Common myeloid progenitor, CD34-positive (primary cell): Measurements from ENCODE around the gene NFE2L1.

Source experiments
- CTCF ChIA-PET: fragments of 350-600 bp; sonication (Branson Sonifier 250); formaldehyde crosslinking; loops from one replicate; lab custom pipeline; 2021; ENCODE audit warnings: antibody characterized with exemption; lab: Charles Lee
- POLR2A ChIA-PET: fragments of 350-600 bp; sonication (Branson Sonifier 250); formaldehyde crosslinking; loops from one replicate; lab custom pipeline; 2021; ENCODE audit warnings: antibody characterized with exemption; lab: Charles Lee
- DNase-seq, 3 donors: peaks; one replicate each; pipeline versions ENCODE4 v3.0.0 to v3.0.0-alpha.2; 2013
- H3K27ac ChIP-seq, 2 experiments: 1 replicate in 1 of 2; 2 replicates in 1 of 2; pipeline ENCODE4 v1.7.0; 2013; ENCODE audit warnings: inconsistent platforms in 2 of 2, low read length in 2 of 2, mild to moderate bottlenecking in 2 of 2, low read depth in 1 of 2, moderate library complexity in 1 of 2; ENCODE audit not compliant: severe bottlenecking in 2 of 2, insufficient read depth in 1 of 2, poor library complexity in 1 of 2
- H3K27me3 ChIP-seq, 5 experiments: replicated peaks in 2 of 5; 1 replicate in 3 of 5; 2 replicates in 2 of 5; pipeline versions ENCODE4 v1.6.1 to v1.7.0; 2013; ENCODE audit warnings: low read length in 4 of 5, mild to moderate bottlenecking in 2 of 5, moderate library complexity in 2 of 5, inconsistent platforms in 1 of 5; ENCODE audit not compliant: insufficient read depth in 5 of 5, control insufficient read depth in 4 of 5
- H3K36me3 ChIP-seq, 4 experiments: 1 replicate in 2 of 4; 2 replicates in 2 of 4; pipeline versions ENCODE4 v1.6.1 to v1.7.0; 2013; ENCODE audit warnings: low read length in 3 of 4, control low read depth in 1 of 4, mild to moderate bottlenecking in 1 of 4; ENCODE audit not compliant: control insufficient read depth in 4 of 4, insufficient read depth in 4 of 4
- H3K4me1 ChIP-seq, 4 experiments: 1 replicate in 3 of 4; 2 replicates in 1 of 4; pipeline versions ENCODE4 v1.6.1 to v1.7.1; 2013; ENCODE audit warnings: low read length in 3 of 4, mild to moderate bottlenecking in 3 of 4, control low read depth in 1 of 4, inconsistent platforms in 1 of 4, moderate library complexity in 1 of 4; ENCODE audit not compliant: control insufficient read depth in 4 of 4, insufficient read depth in 4 of 4; ENCODE audit errors: control extremely low read depth in 1 of 4
- H3K4me3 ChIP-seq, 7 experiments: 1 replicate in 4 of 7; 2 replicates in 3 of 7; pipeline versions ENCODE4 v1.5.1 to v1.7.0; 2013; ENCODE audit warnings: mild to moderate bottlenecking in 7 of 7, low read length in 6 of 7, moderate library complexity in 6 of 7, inconsistent platforms in 2 of 7, low read depth in 2 of 7, control low read depth in 1 of 7; ENCODE audit not compliant: insufficient read depth in 4 of 7, control insufficient read depth in 1 of 7; ENCODE audit errors: extremely low read depth in 1 of 7
- H3K9me3 ChIP-seq, 5 experiments: 1 replicate in 4 of 5; 2 replicates in 1 of 5; pipeline versions ENCODE4 v1.6.1 to v1.7.1; 2013; ENCODE audit warnings: low read length in 4 of 5, mild to moderate bottlenecking in 2 of 5, inconsistent platforms in 1 of 5, low read depth in 1 of 5, moderate library complexity in 1 of 5; ENCODE audit not compliant: control insufficient read depth in 4 of 5, insufficient read depth in 2 of 5; ENCODE audit errors: control extremely low read depth in 1 of 5
- WGBS: methylation state at CpG from one replicate; pipeline ENCODE4 v1.1.5; 2013; ENCODE audit not compliant: insufficient coverage; 5-methylcytosine and 5-hydroxymethylcytosine counted together

NFE2L1 gene

GRCh38 chr17:48052956-48053757, 5.0 kb downstream of the NFE2L1 start:
- DNase-seq: no peak
- Histone ChIP-seq H3K36me3 (peaks cover 18 to 78% (median 56%) of the 10 kb centered on the region in 4 experiments), H3K4me3 (no peak overlapping the region), H3K9me3 (no peaks in the 10 kb centered on the region), H3K27me3 (no peaks in the 10 kb centered on the region), H3K4me1 (peaks cover 0 to 46% (median 39%) of the 10 kb centered on the region in 4 experiments), H3K27ac (peak overlapping the region; percentile 18 to 84)
- CTCF ChIA-PET: interaction anchor here (0.8 to 2.0 kb wide), 9 partner anchors 11 to 565 kb away, joined by 3 to 9 read pairs (median 4); no protein-coding TSS in a partner anchor
- 100% methylated on average over 1 of the region's 5 CpGs for WGBS
- POLR2A ChIA-PET: no interaction called here

GRCh38 chr17:48053758-48054237, 5.6 kb downstream of the NFE2L1 start:
- CTCF ChIA-PET: interaction anchor here (0.8 to 2.0 kb wide), 5 partner anchors 17 to 75 kb away, joined by 3 to 6 read pairs (median 4); no protein-coding TSS in a partner anchor

GRCh38 chr17:48054238-48055185, 6.4 kb downstream of the NFE2L1 start:
- POLR2A ChIA-PET: no interaction called here
- H3K27ac ChIP-seq: no peak overlapping the region
- H3K4me3 ChIP-seq: no peak overlapping the region
- no peak for DNase-seq
- peaks cover 0 to 39% (median 32%) of the 10 kb centered on the region in 4 experiments for H3K4me1 ChIP-seq
- CTCF ChIA-PET: interaction anchor here (0.9 to 3.1 kb wide), 7 partner anchors 18 to 78 kb away, joined by 3 to 15 read pairs (median 5); no protein-coding TSS in a partner anchor
- peaks cover 20 to 91% (median 68%) of the 10 kb centered on the region in 4 experiments for H3K36me3 ChIP-seq
- 98% methylated on average over 21 of the region's 34 CpGs for WGBS
- no peaks in the 10 kb centered on the region for H3K27me3 ChIP-seq
- H3K9me3 ChIP-seq: no peaks in the 10 kb centered on the region

More at GRCh38 chr17:48053758-48054237, 5.6 kb downstream of the NFE2L1 start:
- POLR2A ChIA-PET: no interaction called here
- DNase-seq: no peak
- H3K27ac ChIP-seq: peak overlapping the region; percentile 4 to 84
- H3K36me3 ChIP-seq: peaks cover 18 to 84% (median 61%) of the 10 kb centered on the region in 4 experiments
- no peak overlapping the region for H3K4me3 ChIP-seq
- 92% methylated on average over 5 of the region's 6 CpGs for WGBS
- no peaks in the 10 kb centered on the region for H3K27me3 ChIP-seq
- no peaks in the 10 kb centered on the region for H3K9me3 ChIP-seq
- H3K4me1 ChIP-seq: peaks cover 0 to 46% (median 38%) of the 10 kb centered on the region in 4 experiments

GRCh38 chr17:48055531-48056245, 7.5 kb downstream of the NFE2L1 start:
- ChIA-PET CTCF (interaction anchor here (0.7 to 4.2 kb wide), 9 partner anchors 10 to 79 kb away, joined by 3 to 16 read pairs (median 5); no protein-coding TSS in a partner anchor), POLR2A (interaction anchor here (0.6 kb wide), 1 partner anchor 859 kb away, joined by 3 read pairs; no protein-coding TSS in a partner anchor)
- H3K4me1 ChIP-seq: peaks cover 0 to 31% (median 25%) of the 10 kb centered on the region in 4 experiments
- H3K27ac ChIP-seq: no peak overlapping the region
- H3K4me3 ChIP-seq: no peak overlapping the region
- H3K36me3 ChIP-seq: peaks cover 19 to 98% (median 75%) of the 10 kb centered on the region in 4 experiments
- H3K9me3 ChIP-seq: no peaks in the 10 kb centered on the region
- WGBS: 95% methylated on average over 4 of the region's 5 CpGs
- no peak for DNase-seq
- H3K27me3 ChIP-seq: no peaks in the 10 kb centered on the region

GRCh38 chr17:48056246-48056745, 8.1 kb downstream of the NFE2L1 start:
- WGBS: 100% methylated on average over 10 of the region's 10 CpGs
- CTCF ChIA-PET: interaction anchor here (1.1 to 4.2 kb wide), 5 partner anchors 9 to 30 kb away, joined by 3 to 16 read pairs (median 10); no protein-coding TSS in a partner anchor

GRCh38 chr17:48056879-48057278, 8.7 kb downstream of the NFE2L1 start:
- POLR2A ChIA-PET: no interaction called here
- no peaks in the 10 kb centered on the region for H3K9me3 ChIP-seq
- CTCF ChIA-PET: interaction anchor here (1.1 to 4.2 kb wide), 5 partner anchors 13 to 75 kb away, joined by 3 to 16 read pairs (median 10); no protein-coding TSS in a partner anchor
- peaks cover 0 to 19% (median 17%) of the 10 kb centered on the region in 4 experiments for H3K4me1 ChIP-seq
- H3K27ac ChIP-seq: no peak overlapping the region
- H3K36me3 ChIP-seq: peaks cover 17 to 95% (median 79%) of the 10 kb centered on the region in 4 experiments
- H3K27me3 ChIP-seq: no peaks in the 10 kb centered on the region
- no peak overlapping the region for H3K4me3 ChIP-seq
- 93% methylated on average over 2 of the region's 2 CpGs for WGBS
- DNase-seq: no peak

More at GRCh38 chr17:48056246-48056745, 8.1 kb downstream of the NFE2L1 start:
- Histone ChIP-seq H3K27ac (no peak overlapping the region), H3K4me3 (no peak overlapping the region), H3K27me3 (no peaks in the 10 kb centered on the region), H3K36me3 (peaks cover 16 to 95% (median 74%) of the 10 kb centered on the region in 4 experiments), H3K9me3 (no peaks in the 10 kb centered on the region), H3K4me1 (peaks cover 0 to 25% (median 21%) of the 10 kb centered on the region in 4 experiments)
- POLR2A ChIA-PET: interaction anchor here (0.6 kb wide), 1 partner anchor 858 kb away, joined by 3 read pairs; no protein-coding TSS in a partner anchor
- no peak for DNase-seq
